ENCODE results near the gene SLU7.

Gene SLU7

DNA sequence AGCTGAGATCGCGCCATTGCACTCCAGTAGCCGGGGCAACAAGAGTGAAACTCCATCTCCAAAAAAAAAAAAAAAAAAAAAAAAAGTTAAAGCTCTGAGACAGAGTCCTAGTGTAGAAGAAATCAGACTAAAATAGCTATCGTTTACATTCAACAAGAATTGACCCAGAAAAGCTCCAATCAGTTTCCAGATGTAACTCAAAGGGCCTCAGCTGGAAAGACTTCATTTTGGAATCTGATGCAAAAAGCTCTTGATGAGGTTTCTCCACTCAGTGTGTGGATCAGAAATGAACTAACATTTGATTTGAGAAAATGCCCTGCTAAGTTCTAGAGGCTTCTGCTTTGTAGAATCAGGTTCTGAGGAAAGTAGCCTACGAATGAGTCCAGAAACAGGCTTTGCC lies 41.2 kb downstream of the SLU7 start:
- DNase-seq = no peak
- intact Hi-C loops (cut with DNase I) = no loop called here

DNA sequence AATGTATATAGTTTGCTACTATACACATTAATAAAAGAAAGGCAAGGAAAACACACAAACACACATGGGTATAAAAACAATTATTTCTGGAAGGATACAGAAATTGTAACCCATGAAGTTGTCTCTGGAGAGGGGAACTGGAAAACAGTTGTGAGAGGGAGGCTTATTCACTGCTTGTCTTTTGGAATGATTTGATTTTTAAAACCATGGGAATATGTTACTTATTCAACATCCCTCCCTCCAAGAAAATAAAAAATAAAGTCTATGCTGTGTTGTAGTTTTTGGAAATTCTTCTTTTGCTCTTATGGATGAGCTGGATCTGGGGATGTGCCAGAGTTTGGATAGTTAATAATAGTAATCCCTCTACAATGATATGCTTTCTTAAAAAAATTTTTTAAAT lies 42.5 kb downstream of the SLU7 start:
- intact Hi-C loops (cut with DNase I) = no loop called here
- DNase-seq = no peak

DNA sequence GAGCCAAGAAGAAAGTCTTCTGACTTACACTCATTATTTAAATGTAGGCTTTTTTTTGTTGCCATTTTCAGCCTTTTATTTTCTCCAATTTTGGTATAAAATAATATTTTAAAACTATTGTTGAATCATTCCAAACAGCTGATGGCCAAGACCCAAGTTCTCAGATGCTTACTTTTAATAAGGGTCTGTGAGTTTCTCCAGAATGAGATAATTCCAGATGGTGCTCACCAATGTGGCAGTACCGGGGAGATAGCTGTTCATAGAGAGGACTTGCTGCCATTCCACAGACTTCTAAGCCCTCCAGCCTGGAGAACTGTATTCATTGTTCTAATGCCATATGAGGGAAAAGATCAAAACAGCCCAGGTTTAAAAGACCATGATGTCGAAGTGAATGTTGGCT lies 43.2 kb downstream of the SLU7 start:
- DNase-seq = no peak

GRCh38 chr5:160375166-160375565 lies 43.7 kb downstream of the SLU7 start:
- DNase-seq = no peak
- intact Hi-C loops (cut with DNase I) = no loop called here

More for the DNA sequence above, 43.2 kb downstream of the SLU7 start:
- intact Hi-C loops (cut with DNase I) = no loop called here

- DNase-seq = no peak
- intact Hi-C loops (cut with DNase I) = no loop called here
Observed at GRCh38 chr5:160371294-160371693, 47.6 kb downstream of the SLU7 start.

GRCh38 chr5:160370713-160371034 lies 48.2 kb downstream of the SLU7 start:
- intact Hi-C loops (cut with DNase I) = no loop called here
- DNase-seq = no peak

DNA sequence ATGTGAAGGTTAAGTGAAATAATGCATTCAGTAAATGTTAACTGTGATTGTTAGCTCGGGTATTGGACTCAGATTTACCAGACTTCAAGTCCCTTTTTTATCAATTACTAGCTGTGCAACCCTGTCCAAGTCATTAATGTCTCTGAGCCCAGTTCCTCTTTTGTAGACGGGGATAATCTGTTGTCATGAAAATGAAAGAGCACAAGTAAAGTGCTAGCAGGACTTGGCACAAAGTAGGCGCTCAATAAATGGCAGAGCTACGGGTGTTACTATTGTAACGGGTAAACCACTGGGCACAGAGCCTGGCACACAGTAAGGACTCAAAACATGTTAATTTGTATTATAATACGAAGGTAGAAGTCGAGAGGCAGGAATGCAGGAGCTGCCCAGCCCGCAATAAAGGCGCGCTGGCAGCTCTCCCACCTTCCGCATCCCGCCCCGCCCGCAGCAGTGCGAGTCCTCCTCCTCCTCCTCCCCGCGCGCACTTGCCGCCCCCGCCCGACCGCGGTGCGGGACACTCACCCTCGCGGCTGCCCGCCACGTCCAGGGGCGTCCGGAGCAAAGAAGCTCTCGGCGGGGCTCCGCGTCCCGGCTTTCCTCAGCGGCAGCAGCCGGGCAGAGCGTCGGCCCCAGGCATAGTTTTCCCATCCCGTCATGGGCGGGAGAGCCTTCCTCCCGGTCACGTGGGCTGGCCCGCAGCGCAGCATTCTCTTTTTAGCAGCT lies 48.7 kb downstream of the SLU7 start, which contains the start of gene C1QTNF2:
C1QTNF2 (minus strand) TSS at position 637 of the 723 bp plus-strand sequence. CDS start 15,615 bp downstream, outside the sequence.
- intact Hi-C loops (cut with DNase I) = no loop called here

GRCh38 chr5:160367885-160368284 lies 51.0 kb downstream of the SLU7 start:
- intact Hi-C loops (cut with DNase I) = no loop called here
- DNase-seq = no peak

More for the DNA sequence above, 48.7 kb downstream of the SLU7 start, which contains the start of gene C1QTNF2:
- peak in 41 of 42 donors; percentile 31 to 76 (median 58) for DNase-seq

- intact Hi-C loops (cut with DNase I) = no loop called here
- DNase-seq = no peak
Observed at GRCh38 chr5:160367261-160367660, 51.6 kb downstream of the SLU7 start.

- DNase-seq = no peak
- intact Hi-C loops (cut with DNase I) = no loop called here
Observed at GRCh38 chr5:160366230-160366629, 52.7 kb downstream of the SLU7 start.

- intact Hi-C loops (cut with DNase I) = no loop called here
- no peak for DNase-seq
Observed at GRCh38 chr5:160363660-160364395, 55.1 kb downstream of the SLU7 start.

- no peak for DNase-seq
Observed at GRCh38 chr5:160363211-160363610, 55.7 kb downstream of the SLU7 start.

GRCh38 chr5:160361624-160362228 lies 57.2 kb downstream of the SLU7 start:
- intact Hi-C loops (cut with DNase I) = no loop called here

More at GRCh38 chr5:160363211-160363610, 55.7 kb downstream of the SLU7 start:
- intact Hi-C loops (cut with DNase I) = no loop called here

DNA sequence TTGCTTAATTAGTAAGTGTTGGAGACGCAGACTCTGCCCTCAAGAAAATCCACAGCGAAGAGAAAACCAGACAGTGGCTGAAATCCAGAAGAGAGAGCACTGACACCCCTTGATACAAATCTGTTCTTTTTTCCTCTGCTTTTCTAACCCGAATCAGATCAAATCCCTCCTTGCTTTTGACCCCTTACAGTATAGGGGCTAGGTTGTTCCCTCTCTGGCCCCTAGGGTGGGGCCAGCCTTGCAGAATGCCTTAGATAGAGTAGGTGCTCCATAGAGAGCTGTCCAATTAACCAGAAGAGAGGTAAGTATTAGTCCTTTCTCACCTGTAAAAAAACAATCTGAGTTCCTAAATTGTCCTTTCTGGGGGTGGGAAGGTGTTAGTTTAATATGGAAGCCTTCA lies 58.6 kb downstream of the SLU7 start:
- DNase-seq = no peak
- intact Hi-C loops (cut with DNase I) = no loop called here

More at GRCh38 chr5:160361624-160362228, 57.2 kb downstream of the SLU7 start:
- no peak for DNase-seq

GRCh38 chr5:160359816-160360215 lies 59.1 kb downstream of the SLU7 start:
- DNase-seq = no peak
- intact Hi-C loops (cut with DNase I) = no loop called here

DNA sequence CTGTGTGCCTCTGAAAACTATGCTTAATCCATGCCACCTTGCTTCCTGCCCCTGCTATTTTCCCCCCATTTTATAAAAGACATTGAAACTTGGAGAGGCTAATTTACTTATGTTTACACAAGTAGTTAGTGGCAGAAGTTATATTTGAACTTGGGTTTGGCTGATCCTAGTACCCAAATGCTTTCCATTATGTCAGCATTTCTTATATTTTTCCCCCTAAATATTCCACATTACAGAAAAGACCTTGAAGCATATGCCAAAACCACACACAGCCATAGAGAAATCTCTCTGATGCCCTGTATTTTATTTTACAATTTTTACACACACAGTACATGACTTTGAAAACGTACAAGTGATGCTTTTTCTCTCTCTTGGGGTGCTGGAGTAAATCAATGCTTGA lies 59.6 kb downstream of the SLU7 start:
- intact Hi-C loops (cut with DNase I) = no loop called here
- no peak for DNase-seq

GRCh38 chr5:160357861-160358411 lies 60.9 kb downstream of the SLU7 start:
- intact Hi-C loops (cut with DNase I) = no loop called here
- DNase-seq = peak in 3 of 42 donors; percentile 14 to 46 (median 32)

- intact Hi-C loops (cut with DNase I) = no loop called here
- DNase-seq = no peak
Observed at GRCh38 chr5:160357394-160357793, 61.5 kb downstream of the SLU7 start.

GRCh38 chr5:160356550-160357347 lies 62.1 kb downstream of the SLU7 start:
- intact Hi-C loops (cut with DNase I) = no loop called here
- DNase-seq = no peak

All from head of caudate nucleus (tissue), 42 donors.